ENCODE results near the gene LGALS9C.
"Not testable (repeated sequence)": the region's sequence is repeated elsewhere in the genome, so short reads cannot be mapped to it uniquely, and the experiment has no call there.

The LGALS9C gene

DNA sequence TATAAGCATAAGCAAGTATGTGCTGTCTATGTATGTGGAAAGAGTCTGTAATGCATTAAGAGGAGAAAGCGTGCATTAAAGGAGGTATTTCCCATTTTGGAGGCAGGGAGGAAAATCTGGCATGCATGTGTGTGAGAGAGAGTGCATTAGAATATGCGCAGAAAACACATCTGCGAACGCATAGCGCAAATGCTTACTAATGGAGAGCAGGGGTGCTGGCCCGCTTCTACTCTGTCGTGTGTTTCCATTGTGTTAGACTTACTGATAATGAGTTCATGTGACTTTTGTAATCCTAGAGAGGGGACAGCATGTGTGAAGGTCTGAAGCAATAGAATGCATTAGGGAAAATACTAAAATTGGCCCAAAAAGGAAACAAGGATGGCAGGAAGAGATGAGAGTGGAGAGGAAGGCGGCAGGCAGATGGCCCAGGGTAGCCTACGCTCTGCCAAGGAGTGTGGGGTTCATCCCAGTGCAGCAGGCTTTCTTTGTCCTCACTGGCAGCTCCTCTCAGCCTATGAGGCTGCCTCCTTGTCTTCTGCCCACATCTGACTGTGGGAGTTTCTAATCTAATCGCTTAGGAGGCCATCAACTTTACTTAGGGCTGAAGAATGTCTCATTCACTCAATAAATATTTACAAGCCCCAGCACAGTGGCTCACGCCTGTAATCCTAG is 12.6 kb upstream of the LGALS9C start:
- not testable (repeated sequence) for ATAC-seq (ENCODE audit: low read depth); H3K4me3 ChIP-seq (ENCODE audit: severe bottlenecking); H3K36me3 ChIP-seq (ENCODE audit: low read depth); H3K4me1 ChIP-seq (ENCODE audit: insufficient read depth, poor library complexity, severe bottlenecking); DNase-seq (ENCODE audit: low spot score); H3K27ac ChIP-seq (ENCODE audit: poor library complexity, severe bottlenecking); H3K9me3 ChIP-seq (ENCODE audit: severe bottlenecking); H3K27me3 ChIP-seq (ENCODE audit: insufficient read depth, poor library complexity, severe bottlenecking)

DNA sequence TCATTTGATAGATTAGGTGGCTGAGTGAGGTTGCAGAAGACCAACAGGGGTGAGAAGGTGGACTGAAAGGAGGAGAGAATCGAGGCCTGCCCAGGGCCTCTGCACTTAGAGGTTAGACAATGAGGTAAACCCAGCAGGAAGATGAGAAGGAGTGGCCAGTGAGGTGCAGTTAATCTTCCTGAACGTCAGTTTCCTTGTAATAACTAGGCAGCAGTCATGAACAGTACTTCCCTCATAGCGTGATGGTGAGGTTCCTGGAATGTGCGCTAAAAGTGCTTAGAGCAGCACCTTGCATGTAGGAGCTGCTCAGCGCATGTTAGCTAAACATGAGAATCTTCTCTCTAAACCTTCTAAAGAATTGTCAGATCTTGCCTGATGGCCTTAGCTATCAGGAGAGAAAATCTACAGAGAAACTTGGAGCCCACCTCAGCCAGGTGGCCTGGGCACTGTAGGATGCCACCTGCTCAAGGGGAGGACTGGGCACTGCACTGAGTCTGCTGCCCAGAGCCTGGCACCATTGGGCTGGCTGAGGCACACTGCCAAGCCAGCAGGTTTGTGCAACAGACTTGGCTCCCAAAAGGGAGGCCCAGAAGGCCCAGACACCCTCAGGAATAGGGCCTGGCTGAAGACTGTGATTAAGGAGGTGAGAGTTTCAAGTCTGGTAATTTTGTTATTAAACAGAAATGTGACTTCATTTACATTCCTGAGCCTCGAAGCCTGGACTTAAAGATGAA is 10.2 kb upstream of the LGALS9C start:
- not testable (repeated sequence) for H3K27ac ChIP-seq (ENCODE audit: poor library complexity, severe bottlenecking); H3K4me1 ChIP-seq (ENCODE audit: insufficient read depth, poor library complexity, severe bottlenecking); H3K27me3 ChIP-seq (ENCODE audit: insufficient read depth, poor library complexity, severe bottlenecking); DNase-seq (ENCODE audit: low spot score); H3K36me3 ChIP-seq (ENCODE audit: low read depth); H3K9me3 ChIP-seq (ENCODE audit: severe bottlenecking); ATAC-seq (ENCODE audit: low read depth); H3K4me3 ChIP-seq (ENCODE audit: severe bottlenecking)

DNA sequence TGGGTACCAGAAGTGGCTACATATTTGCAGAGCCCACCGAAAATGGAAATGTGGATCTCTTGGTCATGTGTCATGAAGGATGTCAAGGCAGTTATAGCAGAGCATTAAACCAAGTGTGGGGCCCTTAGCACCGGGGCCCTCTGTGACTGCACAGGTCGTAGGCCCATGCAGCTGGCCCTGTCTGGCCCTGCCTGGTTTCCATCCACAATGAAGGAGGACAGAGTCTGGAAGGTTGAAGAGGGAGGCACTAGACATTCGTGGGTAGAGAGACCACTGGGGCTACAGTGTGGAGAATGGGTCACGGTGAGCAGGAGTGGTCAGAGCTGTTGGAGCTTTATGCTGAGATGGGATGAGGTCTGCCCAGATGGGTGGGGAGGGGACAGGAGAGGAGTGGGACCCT is 9.6 kb upstream of the LGALS9C start:
- H3K4me3 ChIP-seq (ENCODE audit: severe bottlenecking); H3K27me3 ChIP-seq (ENCODE audit: insufficient read depth, poor library complexity, severe bottlenecking); ATAC-seq (ENCODE audit: low read depth); H3K9me3 ChIP-seq (ENCODE audit: severe bottlenecking); H3K4me1 ChIP-seq (ENCODE audit: insufficient read depth, poor library complexity, severe bottlenecking); H3K36me3 ChIP-seq (ENCODE audit: low read depth); DNase-seq (ENCODE audit: low spot score); H3K27ac ChIP-seq (ENCODE audit: poor library complexity, severe bottlenecking): not testable (repeated sequence)

DNA sequence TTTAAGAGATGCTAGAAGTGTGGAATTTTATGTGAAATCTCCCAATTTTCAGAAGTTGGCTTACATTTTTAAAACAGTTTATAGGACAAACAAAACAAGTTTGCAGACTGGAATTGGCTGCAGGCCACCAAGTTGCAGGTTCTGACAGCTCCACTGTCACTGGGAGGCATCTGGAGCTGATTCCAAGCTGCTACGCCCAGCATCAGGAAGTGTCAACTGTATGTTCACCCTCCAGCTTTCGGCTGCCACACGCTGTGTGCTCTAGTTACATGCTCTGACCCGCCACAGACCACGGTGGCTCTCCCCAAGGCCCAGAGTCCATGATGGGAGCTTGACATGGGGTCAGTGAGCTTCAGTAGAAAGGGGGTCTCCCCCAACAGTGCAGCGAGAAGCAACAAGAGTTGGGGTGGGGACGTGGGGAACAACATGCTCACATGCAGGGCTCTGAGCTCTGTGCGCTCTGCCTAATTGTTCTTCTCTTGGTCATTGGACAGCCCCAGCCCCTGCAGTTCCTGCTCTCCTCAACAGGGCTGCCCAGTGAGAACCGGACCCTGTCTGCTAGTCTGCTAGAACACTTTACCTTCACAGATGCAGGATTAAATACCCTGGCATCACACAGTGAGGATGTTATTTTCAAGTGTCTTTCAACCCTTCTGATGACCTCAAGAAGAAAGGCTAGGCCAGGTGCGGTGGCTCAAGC is 8.0 kb upstream of the LGALS9C start:
- ATAC-seq (ENCODE audit: low read depth), result peak; percentile 61
- not testable (repeated sequence) for DNase-seq (ENCODE audit: low spot score); H3K36me3 ChIP-seq (ENCODE audit: low read depth); H3K27ac ChIP-seq (ENCODE audit: poor library complexity, severe bottlenecking); H3K27me3 ChIP-seq (ENCODE audit: insufficient read depth, poor library complexity, severe bottlenecking); H3K9me3 ChIP-seq (ENCODE audit: severe bottlenecking); H3K4me1 ChIP-seq (ENCODE audit: insufficient read depth, poor library complexity, severe bottlenecking); H3K4me3 ChIP-seq (ENCODE audit: severe bottlenecking)

GRCh38 chr17:18469837-18470236 is 6.8 kb upstream of the LGALS9C start:
- DNase-seq (ENCODE audit: low spot score); H3K4me3 ChIP-seq (ENCODE audit: severe bottlenecking); H3K4me1 ChIP-seq (ENCODE audit: insufficient read depth, poor library complexity, severe bottlenecking); H3K9me3 ChIP-seq (ENCODE audit: severe bottlenecking); H3K27ac ChIP-seq (ENCODE audit: poor library complexity, severe bottlenecking); H3K36me3 ChIP-seq (ENCODE audit: low read depth); H3K27me3 ChIP-seq (ENCODE audit: insufficient read depth, poor library complexity, severe bottlenecking); ATAC-seq (ENCODE audit: low read depth): not testable (repeated sequence)

DNA sequence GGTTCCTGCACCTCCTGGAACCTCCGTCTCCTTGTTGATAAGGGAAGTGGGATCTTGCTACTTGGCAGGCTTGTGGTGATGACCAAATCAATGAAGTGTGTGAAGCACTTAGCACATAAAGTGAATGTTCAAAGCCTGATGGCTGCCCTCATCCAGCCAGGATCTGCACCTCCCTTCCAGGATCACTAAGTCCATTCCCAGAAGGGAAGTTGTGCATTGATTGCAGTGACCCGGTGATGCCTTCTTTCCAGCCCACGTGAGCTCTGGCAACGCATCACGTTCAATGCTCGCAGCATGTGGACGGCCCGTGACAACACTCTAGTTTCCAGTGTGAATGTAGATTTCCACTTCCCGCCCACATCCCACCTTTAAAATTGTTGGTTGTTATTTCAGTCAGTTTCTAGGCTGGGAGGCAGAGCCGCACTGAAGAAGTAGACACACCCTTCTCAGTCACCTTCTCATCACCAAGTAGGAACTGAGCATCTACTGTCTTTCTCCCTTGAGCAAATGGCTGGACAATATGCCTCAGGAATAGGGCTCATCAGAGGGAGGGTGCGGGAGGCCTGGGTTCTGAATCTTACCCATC is 6.2 kb upstream of the LGALS9C start:
- H3K27ac ChIP-seq (ENCODE audit: poor library complexity, severe bottlenecking); H3K27me3 ChIP-seq (ENCODE audit: insufficient read depth, poor library complexity, severe bottlenecking); ATAC-seq (ENCODE audit: low read depth); H3K4me1 ChIP-seq (ENCODE audit: insufficient read depth, poor library complexity, severe bottlenecking); H3K9me3 ChIP-seq (ENCODE audit: severe bottlenecking); DNase-seq (ENCODE audit: low spot score); H3K36me3 ChIP-seq (ENCODE audit: low read depth); H3K4me3 ChIP-seq (ENCODE audit: severe bottlenecking): not testable (repeated sequence)

- not testable (repeated sequence) for H3K4me1 ChIP-seq (ENCODE audit: insufficient read depth, poor library complexity, severe bottlenecking); H3K27ac ChIP-seq (ENCODE audit: poor library complexity, severe bottlenecking); DNase-seq (ENCODE audit: low spot score); H3K9me3 ChIP-seq (ENCODE audit: severe bottlenecking); H3K4me3 ChIP-seq (ENCODE audit: severe bottlenecking); H3K36me3 ChIP-seq (ENCODE audit: low read depth); H3K27me3 ChIP-seq (ENCODE audit: insufficient read depth, poor library complexity, severe bottlenecking); ATAC-seq (ENCODE audit: low read depth)
These were observed 2.6 kb upstream of the LGALS9C start for GRCh38 chr17:18473967-18474366.

- H3K9me3 ChIP-seq (ENCODE audit: severe bottlenecking); H3K4me3 ChIP-seq (ENCODE audit: severe bottlenecking); DNase-seq (ENCODE audit: low spot score); H3K27ac ChIP-seq (ENCODE audit: poor library complexity, severe bottlenecking); H3K4me1 ChIP-seq (ENCODE audit: insufficient read depth, poor library complexity, severe bottlenecking); H3K36me3 ChIP-seq (ENCODE audit: low read depth); H3K27me3 ChIP-seq (ENCODE audit: insufficient read depth, poor library complexity, severe bottlenecking): not testable (repeated sequence)
- peak; percentile 28; the same call in 2 of the 3 replicates for ATAC-seq (ENCODE audit: low read depth)
These were observed 1.8 kb upstream of the LGALS9C start for GRCh38 chr17:18474754-18475153.

DNA sequence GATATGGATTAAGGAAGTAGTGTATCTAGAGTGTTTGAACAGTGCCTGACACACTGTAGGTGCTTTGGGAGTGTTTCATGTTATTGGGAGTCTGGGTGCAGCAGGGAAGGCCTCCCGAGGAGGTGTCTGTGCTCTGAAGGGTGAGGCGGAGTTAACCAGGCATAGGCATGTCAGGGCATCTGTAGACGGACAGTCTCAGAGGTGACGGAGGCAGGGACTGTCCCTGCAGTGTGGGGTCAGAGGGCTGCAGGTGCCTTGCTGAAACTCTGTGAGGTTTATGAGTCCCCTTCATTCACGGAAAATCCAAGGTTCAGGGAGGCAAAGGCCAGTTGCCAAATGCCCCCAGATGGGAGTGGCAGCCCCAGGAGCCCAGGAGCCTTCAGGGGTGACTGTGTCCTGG is 778 bp downstream of the LGALS9C start:
- not testable (repeated sequence) for DNase-seq (ENCODE audit: low spot score); H3K27me3 ChIP-seq (ENCODE audit: insufficient read depth, poor library complexity, severe bottlenecking); H3K4me3 ChIP-seq (ENCODE audit: severe bottlenecking); ATAC-seq (ENCODE audit: low read depth); H3K36me3 ChIP-seq (ENCODE audit: low read depth); H3K27ac ChIP-seq (ENCODE audit: poor library complexity, severe bottlenecking); H3K9me3 ChIP-seq (ENCODE audit: severe bottlenecking); H3K4me1 ChIP-seq (ENCODE audit: insufficient read depth, poor library complexity, severe bottlenecking)

DNA sequence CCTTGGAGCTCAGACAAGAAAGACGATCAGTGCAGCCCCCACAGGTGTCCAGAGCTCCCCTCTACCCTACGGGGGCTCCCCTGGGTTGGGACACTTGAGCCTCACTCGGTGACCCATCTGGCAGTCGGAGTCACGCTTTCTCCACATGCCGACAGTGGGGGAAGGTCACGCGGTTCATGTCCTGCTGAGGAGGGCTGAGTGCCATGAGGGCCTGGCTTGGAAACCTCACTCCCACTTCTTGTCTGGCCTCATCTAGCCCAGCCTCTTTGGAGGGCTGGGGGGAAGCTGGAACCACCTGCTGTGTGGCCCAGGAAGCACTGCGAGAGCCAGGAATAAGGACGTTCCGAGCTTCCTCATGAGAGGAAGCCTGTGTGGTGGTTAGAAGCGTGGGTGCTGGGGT is 1.8 kb downstream of the LGALS9C start:
- H3K36me3 ChIP-seq (ENCODE audit: low read depth); DNase-seq (ENCODE audit: low spot score); H3K4me3 ChIP-seq (ENCODE audit: severe bottlenecking); H3K9me3 ChIP-seq (ENCODE audit: severe bottlenecking); ATAC-seq (ENCODE audit: low read depth); H3K4me1 ChIP-seq (ENCODE audit: insufficient read depth, poor library complexity, severe bottlenecking); H3K27me3 ChIP-seq (ENCODE audit: insufficient read depth, poor library complexity, severe bottlenecking); H3K27ac ChIP-seq (ENCODE audit: poor library complexity, severe bottlenecking): not testable (repeated sequence)

GRCh38 chr17:18478977-18479595 is 2.5 kb downstream of the LGALS9C start:
- H3K4me3 ChIP-seq (ENCODE audit: severe bottlenecking); DNase-seq (ENCODE audit: low spot score); H3K36me3 ChIP-seq (ENCODE audit: low read depth); H3K9me3 ChIP-seq (ENCODE audit: severe bottlenecking); H3K4me1 ChIP-seq (ENCODE audit: insufficient read depth, poor library complexity, severe bottlenecking); H3K27me3 ChIP-seq (ENCODE audit: insufficient read depth, poor library complexity, severe bottlenecking); H3K27ac ChIP-seq (ENCODE audit: poor library complexity, severe bottlenecking): not testable (repeated sequence)
- 0 out of 3 replicates have a peak, but pooled peaks have one; percentile 27 for ATAC-seq (ENCODE audit: low read depth)
